ENCODE results near the gene MEGF10.

The MEGF10 gene

DNA sequence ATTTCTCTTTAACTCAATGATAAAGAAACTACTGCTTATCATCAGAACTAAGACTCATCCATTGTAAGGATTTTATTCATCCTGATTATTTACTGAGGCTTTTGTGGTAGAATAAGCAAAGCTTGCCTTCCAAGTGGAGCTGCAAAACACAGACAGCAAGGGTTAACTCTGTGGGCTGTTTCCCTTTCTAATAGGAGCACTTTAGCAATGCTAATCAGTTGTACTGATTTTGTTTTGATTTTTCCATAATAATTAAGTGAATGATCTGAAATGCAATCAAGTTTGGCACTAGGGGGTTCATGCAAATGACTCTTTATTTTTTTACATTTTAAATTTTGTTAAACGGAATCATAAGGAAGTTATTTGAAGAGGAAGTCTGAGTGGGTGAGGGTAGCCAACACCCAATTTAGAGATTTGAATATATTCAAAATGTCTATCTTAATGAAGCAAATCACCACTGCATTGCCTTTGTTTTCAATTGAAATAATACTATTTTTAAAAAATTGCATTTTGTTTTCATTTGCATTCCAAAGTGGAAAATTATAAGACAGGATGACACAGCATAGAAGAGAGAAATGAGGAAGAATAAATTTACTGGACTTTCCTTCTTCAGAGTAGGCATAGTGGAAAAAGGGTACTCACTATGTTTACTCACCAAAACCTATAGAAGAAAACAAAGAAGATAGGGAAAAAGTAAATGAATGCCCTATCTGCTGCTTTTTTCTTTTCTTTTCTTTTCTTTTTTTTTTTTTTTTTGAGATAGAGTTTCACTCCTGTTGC, 36.6 kb downstream of the MEGF10 start:
- no peak for DNase-seq (ENCODE audit: low read depth)

DNA sequence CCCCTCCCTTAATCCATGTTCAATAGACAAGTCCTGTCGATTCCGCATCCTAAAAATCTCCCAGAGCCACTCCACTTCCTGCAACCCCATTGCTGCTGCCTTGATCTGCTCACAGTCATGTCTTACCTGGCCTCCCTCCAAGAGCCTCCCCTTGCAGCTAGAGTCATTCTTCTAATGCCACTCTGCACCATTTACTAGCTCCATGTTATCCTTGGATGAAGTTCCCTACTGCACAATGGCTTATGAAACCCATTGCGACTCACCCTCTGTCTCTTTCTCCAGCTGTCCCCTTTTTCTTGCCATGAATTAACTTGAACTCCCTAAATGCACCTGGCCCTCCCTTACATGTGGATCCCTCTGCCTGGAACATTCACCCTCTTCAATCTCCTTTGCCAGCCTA, 39.5 kb downstream of the MEGF10 start:
- DNase-seq (ENCODE audit: low read depth): no peak

DNA sequence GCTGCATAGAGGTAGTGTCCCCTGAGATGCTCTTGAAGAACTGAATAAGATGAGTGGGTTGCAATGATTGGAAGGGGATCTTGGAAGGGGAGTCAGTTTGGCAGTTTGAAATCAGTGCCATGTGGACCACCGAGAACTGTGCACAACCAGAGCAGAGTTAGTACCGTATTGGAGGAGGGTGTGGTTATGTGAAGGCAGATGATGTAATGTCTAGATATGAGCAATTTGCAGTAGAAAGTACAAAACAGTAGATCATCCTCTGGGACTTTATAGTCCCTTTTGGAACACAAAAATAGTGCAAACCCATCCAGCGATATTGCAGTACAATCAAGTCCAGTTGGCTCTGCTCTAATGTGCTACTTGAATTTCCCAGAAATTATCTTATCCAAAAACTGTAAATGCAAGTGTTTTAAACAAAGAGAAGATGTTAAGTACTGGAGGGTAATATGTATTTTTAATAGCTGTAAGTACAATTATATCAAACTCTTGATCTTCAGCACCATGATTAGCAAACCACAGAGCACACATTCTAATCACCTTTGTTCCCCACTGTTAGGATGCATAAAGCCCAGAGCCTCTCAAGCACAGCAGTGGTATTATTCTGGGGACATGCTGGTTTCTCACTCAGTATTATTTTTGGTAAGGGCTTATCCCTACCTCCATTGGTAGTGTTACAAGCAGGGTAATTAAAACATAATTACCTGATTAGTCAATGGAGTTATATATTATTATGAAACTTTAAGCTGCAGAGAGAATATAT, 41.5 kb downstream of the MEGF10 start:
- DNase-seq (ENCODE audit: low read depth): no peak

DNA sequence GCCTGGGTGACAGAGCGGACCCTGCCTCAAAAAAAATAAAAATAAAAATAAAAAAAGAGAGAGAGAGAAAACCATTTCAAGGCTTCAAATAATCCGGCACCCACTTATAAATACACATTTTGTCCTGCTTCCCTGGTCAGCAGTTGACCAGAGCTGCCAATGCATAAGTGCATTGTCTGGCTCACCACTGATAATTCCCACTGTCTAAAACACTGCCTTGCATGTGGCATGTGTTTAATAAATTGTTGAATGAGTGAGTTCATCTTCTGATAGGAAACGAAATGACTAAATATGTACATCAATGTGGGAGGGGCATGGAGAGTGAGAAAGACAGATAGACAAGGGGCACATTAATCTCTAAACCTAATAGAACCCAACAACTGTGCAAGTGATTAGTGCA, 42.9 kb downstream of the MEGF10 start:
- no peak for DNase-seq (ENCODE audit: low read depth)

DNA sequence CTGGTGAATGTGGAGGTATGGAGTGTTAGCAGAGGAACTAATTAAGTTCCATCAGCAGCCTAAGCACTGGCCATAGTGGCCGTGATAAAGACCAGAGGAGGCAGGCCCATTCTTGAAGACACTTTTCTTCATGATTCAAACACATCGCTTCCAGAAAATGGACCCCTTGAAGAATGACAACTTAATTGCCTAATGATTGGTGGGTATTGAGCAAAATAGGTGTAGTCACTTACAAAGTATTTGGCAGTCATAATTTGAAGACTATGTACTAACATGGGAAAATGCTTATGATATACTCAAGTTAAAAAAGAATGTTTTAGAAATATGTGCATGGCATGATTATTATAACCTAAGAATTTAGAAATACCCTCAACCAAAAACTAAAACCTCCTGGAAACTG, 44.8 kb downstream of the MEGF10 start:
- DNase-seq (ENCODE audit: low read depth): no peak

DNA sequence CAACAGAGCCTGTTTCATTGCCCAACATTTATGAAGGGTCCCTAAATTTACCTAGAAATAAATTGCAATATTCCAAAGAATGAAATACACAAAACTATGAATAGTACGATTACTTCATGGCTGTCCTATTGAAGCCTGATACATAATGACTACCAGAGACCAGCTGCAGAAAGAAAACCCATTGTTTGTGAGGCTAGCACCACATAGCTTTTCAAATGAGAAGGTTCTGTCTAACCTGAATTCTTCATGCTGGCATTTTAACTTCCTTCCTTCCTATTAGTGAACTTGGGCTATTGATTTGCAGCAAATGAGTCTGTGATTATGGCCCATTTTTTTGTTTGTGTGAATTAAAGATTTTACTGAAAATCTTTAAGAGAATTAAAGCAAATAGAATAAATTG, 47.3 kb downstream of the MEGF10 start:
- no peak for DNase-seq (ENCODE audit: low read depth)

DNA sequence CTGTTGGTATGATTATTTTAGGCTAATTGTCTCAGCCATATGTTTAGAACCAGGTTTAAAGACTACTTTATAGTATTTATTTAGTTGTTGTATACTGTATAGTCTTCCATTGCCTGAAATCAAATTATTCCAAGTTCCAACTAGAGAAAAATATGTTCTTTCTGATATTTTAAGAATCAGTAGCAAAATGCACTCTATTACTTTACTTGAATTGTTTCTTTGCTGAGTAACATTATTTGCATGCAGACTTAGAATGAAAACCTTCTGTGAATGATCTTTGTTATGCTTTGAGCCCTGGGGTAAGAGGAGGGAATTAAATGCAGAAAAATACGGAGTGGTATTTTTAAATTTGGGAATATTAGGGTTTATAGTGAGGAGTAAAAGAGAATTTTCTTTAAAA, 47.9 kb downstream of the MEGF10 start:
- no peak for DNase-seq (ENCODE audit: low read depth)

DNA sequence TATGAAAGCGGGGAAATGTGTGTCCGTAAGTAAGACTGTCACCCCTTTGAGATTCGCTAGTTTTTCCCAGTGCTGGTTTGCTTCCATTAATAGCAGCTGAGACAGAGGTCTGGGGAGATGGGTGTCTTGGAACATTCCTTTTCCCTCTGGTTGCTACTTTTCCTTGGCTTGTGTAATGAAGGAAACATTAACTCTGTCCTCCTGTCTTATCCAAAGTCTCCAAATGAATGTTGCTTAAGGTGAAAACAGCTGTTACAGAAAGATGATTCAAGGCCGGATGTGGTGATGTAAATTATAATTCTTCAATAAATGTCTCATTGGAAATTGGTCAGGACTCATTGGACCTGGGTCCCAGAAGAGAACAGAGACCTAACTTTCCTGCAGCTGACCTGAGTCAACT, 50.0 kb downstream of the MEGF10 start:
- DNase-seq (ENCODE audit: low read depth): no peak

DNA sequence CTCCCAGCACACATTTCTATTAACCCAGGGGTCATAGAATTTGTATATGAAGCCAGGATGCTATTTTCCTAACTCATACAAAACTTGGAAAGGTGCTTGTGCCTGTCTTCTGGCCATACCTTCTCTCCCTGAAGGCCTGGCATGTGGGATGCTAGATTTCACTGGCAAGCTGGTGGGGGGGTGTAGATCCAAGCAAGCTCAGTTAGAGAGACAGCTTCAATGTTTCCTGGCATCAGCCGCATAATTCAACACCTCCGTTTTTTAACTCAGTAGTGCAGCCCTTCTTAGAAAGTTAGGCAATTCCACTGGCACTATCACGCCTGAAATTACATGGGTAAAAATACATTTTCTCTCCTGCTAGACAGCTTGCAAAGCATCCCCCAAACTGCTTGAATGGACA, 51.8 kb downstream of the MEGF10 start:
- no peak for DNase-seq (ENCODE audit: low read depth)

DNA sequence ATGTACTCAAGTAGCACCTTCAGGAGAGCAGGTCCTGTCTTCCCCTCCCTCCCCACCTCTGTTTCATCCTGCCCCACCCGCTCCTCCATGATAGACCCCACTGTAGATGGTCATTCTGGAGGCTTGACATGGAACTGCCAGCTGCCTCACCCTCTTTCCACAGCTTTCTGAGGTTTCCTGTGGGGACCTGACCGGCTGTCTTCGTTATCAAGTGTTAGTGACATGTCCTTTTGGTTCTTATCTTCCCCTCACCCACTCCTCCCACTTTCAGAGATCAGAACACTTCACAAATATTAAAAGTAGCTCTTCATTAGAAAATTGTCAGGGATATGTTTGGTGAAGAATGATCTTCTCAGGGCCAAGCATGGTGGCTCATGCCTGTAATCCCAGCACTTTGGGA, 52.7 kb downstream of the MEGF10 start:
- no peak for DNase-seq (ENCODE audit: low read depth)

DNA sequence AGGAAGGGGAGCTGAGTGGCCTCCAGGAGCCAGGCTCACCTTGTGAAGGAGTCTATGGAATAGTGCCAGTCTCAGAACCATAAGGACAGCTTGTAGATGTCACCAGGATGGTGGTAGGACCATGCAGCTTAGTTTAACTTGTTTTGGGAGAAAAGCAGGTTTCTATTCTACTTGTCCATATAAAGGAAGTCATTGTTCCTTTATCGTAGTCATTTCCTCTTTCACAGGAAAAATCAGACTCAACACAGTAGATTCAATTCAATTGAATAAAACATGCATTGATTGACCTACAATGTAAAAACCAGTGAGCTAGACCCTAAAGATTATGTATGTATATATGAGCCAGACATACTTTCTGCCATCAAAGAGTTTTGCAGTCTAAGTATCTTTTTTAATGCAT, 53.3 kb downstream of the MEGF10 start:
- DNase-seq (ENCODE audit: low read depth): no peak

DNA sequence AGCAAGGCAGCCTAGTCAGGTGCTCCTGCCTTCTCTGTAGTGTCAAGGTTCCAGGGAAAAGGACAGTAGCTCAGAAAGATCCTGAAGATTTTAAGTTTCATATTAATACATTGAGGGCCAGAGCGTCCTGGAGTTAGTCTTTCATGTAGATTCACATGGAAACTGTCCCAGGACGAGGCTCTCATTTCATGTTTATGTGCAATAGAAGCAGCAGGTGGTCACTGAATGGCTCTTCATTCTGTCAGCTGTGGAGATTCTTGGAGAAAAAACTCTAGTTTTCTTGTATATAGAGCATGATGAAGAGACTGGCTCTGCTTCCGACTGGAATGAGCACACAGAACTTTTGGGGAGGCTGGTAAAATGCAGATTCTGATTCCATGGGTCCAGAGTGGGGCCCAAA, 54.3 kb downstream of the MEGF10 start:
- no peak for DNase-seq (ENCODE audit: low read depth)

DNA sequence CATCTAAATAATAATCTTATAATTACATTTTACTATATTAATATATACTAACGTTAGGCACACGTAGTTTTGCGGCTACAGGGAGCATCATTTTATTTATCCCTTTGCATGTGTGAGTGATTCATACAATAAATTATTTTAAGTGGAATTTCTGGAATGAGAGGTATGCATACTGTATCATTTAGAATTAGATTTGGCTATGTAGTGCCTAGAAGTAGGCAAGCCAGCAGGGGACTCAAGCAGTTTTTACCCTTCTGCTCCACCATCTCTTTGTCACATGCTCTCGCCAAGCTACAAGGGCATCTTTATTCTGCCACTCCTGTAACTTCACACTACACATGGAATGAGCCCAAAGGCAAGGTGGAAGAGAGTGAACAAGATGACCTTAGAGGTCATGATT, 60.8 kb downstream of the MEGF10 start:
- no peak for DNase-seq (ENCODE audit: low read depth)

DNA sequence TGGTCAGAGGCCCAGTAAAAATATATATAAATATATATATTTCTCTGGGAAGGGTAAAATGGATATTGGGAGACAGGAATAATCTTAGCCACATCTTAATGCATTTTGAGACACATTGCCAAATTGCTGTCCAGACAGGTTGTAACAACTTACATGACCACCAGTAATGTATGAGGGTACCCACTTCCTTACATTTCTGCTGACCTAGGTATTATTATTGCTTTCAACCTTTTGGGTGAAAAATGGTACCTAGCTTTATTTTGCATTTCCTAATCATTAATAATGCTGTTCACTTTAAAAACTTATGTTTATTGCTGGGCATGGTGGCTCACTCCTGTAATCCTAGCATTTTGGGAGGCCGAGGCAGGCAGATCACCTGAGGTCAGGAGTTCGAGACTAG, 61.5 kb downstream of the MEGF10 start:
- DNase-seq (ENCODE audit: low read depth): no peak

DNA sequence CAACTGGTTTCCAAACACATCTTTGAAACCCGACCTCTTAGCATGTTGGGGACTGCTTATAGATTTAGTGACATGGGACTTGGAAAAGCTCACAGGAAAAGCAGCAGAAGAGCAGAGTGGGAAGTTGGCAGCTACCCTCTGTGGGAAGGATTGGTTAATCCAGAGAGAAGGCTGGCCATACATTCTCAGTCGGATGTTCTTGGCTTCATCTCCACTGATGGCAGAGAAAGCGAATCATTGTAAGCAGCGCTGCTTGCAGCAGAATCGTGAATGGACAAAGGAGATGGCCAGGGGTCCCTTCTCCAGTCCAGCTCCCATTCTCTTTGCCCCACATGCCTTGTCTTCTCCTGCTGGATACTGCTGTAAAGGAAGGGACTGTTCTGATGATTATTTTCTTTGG, 62.7 kb downstream of the MEGF10 start:
- DNase-seq (ENCODE audit: low read depth): no peak

DNA sequence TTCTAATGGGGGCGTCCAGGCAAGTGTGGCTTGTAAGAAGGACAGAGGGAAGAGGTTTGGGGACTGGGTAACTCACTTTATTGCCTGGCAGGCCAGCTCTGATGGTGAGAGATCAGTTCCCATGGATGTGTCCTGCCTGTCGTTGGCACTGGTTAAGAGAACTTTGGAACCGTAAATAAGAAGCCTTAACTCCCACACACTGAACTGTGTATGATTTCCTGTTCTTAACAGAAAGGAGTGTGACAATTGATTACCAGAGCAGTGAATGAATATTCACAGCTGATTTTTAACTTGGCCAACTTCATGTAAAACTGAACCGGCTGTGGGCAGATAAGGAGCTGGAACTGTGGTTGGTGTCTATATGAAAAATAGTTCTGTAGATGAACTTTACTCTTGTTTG, 63.2 kb downstream of the MEGF10 start:
- DNase-seq (ENCODE audit: low read depth): no peak

DNA sequence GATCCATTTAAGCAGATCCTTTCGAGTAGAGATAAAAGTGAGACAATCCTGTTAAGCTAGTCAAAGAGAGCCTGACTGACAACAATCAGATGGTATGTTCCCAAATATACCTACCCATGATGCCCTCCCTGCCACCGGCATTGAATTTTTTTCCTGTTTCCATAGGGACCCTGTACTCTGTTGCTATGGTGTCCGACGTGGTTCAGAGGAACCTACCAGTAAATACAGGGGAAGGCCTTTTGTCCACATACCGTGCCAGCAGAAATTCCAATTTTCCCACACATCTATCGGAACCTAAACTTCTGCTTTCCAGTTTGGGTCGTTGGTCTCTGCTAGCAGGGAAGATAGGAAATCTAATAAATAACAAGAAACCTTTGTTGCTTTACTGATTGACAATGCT, 64.7 kb downstream of the MEGF10 start:
- DNase-seq (ENCODE audit: low read depth): no peak

DNA sequence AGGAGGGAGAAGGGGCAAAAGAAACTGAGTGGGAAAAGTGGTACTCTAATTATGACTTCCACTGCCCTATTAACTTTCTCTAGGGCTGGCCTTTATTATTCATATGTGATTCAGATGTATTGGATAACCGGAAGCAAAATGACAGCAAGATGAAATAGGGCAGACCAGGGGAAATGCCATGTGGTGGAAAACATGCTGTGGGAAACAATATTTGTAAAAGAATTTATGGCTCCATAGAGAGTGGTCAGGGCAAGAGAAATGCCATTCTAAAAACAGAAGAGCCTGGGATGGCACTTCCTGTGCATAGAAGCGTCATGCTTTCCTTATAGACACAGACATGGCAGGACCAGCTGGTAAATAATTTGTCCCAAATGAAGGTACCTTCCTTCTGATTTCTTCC, 67.7 kb downstream of the MEGF10 start:
- DNase-seq (ENCODE audit: low read depth): no peak

DNA sequence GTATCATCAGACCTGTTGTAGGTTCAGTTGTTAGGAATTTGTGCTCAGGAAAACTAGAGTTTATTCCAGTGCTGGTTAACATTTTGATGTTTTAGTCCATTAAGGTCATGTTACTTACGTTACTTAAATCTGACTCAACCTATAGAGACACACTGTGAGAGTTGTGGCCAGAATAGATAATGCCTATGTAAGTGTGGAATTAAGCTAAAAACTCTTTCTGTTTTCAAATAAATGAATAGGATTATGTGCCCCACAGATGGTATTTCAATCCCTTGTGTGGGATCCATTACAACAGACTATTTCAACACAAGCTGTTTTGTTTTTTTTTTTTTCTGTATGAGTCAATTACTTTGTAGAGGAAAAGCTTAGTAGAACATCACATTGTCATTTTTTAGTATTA, 68.1 kb downstream of the MEGF10 start:
- no peak for DNase-seq (ENCODE audit: low read depth)

DNA sequence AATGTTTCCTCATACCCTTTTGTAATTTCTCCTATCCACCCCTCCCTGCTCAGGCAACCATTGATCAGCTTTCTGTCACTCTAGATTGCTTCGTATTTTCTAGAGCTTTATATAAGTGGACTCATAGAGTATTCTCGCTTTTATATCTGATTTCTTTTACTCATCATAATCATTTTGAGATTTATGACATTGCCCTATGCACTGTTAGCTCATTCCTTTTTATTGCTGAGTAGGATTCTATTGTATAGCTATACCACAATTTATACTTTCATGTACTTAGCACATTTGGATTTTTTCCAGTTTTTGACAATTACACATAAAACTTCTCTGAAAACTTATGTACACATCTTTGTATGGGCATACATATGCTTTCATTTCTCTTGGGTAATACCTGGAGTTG, 68.9 kb downstream of the MEGF10 start:
- no peak for DNase-seq (ENCODE audit: low read depth)

DNA sequence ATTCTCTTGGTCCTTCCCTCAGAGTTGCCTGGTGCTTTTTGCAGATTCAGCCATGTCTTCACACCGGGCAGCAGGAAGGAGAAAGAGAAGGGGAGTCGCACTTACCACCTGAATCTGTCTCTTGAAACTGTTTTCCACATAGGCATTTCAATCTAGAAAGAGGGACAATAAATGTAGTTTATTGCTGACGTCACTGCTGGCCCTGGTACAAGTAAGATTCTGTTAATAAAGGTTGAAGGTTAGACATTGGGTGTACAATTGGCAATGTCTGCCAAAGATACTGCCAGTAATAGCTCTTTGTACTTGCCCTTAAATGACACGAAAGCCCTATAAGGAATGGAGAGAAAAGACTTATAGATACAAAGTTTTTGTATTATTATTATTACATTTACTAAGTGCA, 72.8 kb downstream of the MEGF10 start:
- DNase-seq (ENCODE audit: low read depth): no peak

DNA sequence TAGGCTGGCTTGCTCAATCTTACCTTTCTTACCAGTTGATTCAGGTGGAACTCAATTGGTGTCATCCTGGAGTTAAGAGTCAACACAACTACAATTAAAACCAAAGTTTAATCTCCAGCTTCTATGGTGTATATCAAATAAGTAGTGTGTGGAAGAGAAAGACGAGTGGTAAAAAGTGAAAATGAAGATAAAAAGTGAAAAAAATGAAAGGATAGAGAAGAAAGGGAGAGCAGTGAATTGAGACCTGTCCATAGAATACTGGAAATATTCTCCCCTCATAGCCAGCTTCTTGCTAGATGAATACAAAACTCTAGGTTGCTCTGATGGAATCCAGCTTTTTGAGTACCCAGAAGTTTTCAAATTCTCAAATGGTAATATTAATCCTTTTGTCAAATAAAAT, 76.4 kb downstream of the MEGF10 start:
- no peak for DNase-seq (ENCODE audit: low read depth)

DNA sequence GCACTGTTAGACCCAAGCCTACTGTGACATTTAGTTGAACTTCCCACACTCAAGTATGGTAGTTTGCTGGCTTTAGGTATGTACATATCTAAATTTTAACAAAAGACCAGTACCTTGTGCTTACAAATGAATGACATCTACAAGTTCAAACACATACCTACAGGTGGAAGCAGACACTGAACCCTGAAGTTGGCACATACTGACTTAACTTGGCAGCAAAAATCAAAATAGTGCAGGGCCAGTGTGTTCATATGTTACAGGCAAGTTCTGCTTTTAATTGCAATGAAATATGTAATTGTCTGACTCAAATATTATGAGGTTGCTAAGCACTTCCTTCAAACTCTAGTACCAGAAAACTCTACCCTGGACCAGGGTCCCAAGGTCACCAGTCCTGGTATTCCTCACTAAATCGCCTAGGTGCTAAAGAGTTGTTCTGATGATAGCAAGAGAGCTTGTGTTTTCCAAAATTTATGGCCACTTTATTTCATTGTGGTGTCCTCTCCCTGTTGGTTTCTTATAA, 77.4 kb downstream of the MEGF10 start:
- DNase-seq (ENCODE audit: low read depth): no peak

DNA sequence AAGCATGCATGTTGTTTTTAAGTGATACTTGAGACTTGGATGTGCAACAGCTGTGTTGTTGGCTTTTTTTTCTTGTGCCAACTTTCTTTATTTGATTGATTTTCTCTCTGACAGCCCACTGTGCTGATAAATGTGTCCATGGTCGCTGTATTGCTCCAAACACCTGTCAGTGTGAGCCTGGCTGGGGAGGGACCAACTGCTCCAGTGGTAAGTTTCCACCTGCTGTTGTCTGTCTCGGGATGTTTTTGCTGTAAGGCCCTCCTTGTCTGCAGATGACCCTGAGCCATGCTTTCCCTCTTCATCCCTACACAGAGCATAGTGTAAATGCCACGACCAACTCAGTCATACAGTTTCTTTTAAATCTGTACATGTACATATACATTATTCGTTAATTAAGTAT, 79.2 kb downstream of the MEGF10 start:
- no peak for DNase-seq (ENCODE audit: low read depth)

Data from T follicular helper cell (primary cell).